OCI-LY3 (cell line): ENCODE measurements around the gene IKZF5.
A peak's percentile ranks its signal among the peaks of the same experiment; 100 is the strongest.

ENCODE experiments used
- H2AFZ ChIP-seq: fragments of 200-600, 300-600 bp; shearing (Covaris generic); 2 replicates; pipeline ENCODE4 v1.6.0; 2014; ENCODE audit warnings: antibody characterized with exemption, low read depth, low read length
- H3K27ac ChIP-seq: fragments of 200-600, 300-600 bp; sonication (generic); 2 replicates; pipeline ENCODE4 v1.5.1; 2014; ENCODE audit warnings: mild to moderate bottlenecking, low read length, moderate library complexity, mixed read lengths
- H3K27me3 ChIP-seq: fragments of 200-600, 300-600 bp; sonication (generic); 2 replicates; pipeline ENCODE4 v1.6.1; 2014; ENCODE audit warnings: low read depth, low read length, mixed read lengths
- H3K36me3 ChIP-seq: fragments of 200-600, 300-600 bp; sonication (generic); replicated peaks from 2 replicates; pipeline ENCODE3; 2014; ENCODE audit warnings: low read depth, low read length, mixed read lengths
- H3K4me1 ChIP-seq: fragments of 300-600, 200-600 bp; sonication (generic); 2 replicates; pipeline ENCODE4 v1.6.1; 2014; ENCODE audit warnings: low read length, mixed read lengths
- H3K4me2 ChIP-seq: fragments of 200-600, 300-600 bp; sonication (generic); 2 replicates; pipeline ENCODE4 v1.6.1; 2014; ENCODE audit warnings: low read length, mixed read lengths
- H3K4me3 ChIP-seq: fragments of 300-600, 200-600 bp; sonication (generic); 2 replicates; pipeline ENCODE4 v1.5.1; 2014; ENCODE audit warnings: antibody characterized with exemption, mild to moderate bottlenecking, low read length, moderate library complexity
- H3K79me2 ChIP-seq: fragments of 300-600, 200-600 bp; shearing (Covaris generic); 2 replicates; pipeline ENCODE4 v1.6.1; 2014; ENCODE audit warnings: mild to moderate bottlenecking, low read length, mixed read lengths
- H3K9ac ChIP-seq: fragments of 300-600, 200-600 bp; shearing (Covaris generic); 2 replicates; pipeline ENCODE4 v1.6.0; 2014; ENCODE audit warnings: mild to moderate bottlenecking, low read length, moderate library complexity
- H3K9me3 ChIP-seq: fragments of 200-600, 300-600 bp; shearing (Covaris generic); 2 replicates; pipeline ENCODE4 v1.6.1; 2014; ENCODE audit warnings: low read length, mixed read lengths; ENCODE audit not compliant: insufficient read depth
- H4K20me1 ChIP-seq: fragments of 200-600, 300-600 bp; sonication (generic); 2 replicates; pipeline ENCODE4 v1.6.1; 2016; ENCODE audit warnings: low read length, mixed read lengths; ENCODE audit not compliant: insufficient read depth
- CTCF ChIP-seq: fragments of 200-600, 300-600 bp; sonication (generic); IDR thresholded peaks from 2 replicates; pipeline ENCODE4 v1.5.1; 2014; ENCODE audit warnings: antibody characterized with exemption, low read length, low read depth
- EZH2phosphoT487 ChIP-seq: fragments of 200-600 bp; shearing (Covaris generic); IDR thresholded peaks from 2 replicates; pipeline ENCODE4 v1.6.1; 2018; ENCODE audit warnings: antibody characterized with exemption, mixed run types, low read depth

The IKZF5 gene

DNA sequence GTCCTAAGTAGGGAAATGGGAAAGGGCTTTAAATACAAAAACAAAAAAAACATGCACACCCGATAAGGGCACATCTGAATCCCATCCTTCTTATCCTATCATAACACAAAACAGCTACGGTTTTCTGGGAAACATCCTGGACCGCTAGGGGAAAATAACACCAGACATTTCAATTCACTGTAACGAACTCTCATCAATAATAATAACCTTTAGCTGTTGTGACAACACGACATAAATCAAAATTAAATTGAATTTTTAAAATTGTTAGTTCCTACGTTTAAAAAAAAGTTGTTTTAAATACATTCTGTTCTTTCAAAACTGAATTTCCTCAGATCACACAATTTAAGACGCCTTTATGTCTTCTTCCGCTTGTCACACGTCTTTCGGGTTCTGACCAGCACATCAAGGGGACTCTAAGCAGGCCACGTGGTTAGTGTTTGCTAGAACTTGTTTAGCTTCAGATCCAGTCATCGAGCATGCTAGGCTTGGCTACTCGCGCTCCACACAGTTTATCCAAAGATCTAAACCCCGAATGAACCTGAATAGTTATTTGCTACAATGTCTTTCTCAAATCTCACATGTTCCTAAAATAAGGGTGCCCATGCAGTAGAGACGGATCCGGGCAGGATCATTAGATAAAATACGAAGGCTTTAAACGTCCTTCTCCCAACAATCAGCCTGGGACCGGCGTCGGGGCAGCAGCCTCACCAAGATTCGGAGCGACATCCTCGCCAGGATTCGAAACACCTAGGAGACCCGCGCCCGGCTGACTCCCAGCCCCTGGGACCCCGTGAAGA, 839 bp downstream of the IKZF5 start:
- peak overlapping the region; percentile 39 for H3K27ac ChIP-seq
- H2AFZ ChIP-seq, result peak overlapping the region; percentile 41; the same call in 1 of the 2 replicates
- no peaks in the 10 kb centered on the region for H3K36me3 ChIP-seq
- H3K4me1 ChIP-seq, result peaks cover 18% of the 10 kb centered on the region
- H3K27me3 ChIP-seq, result no peaks in the 10 kb centered on the region
- peak overlapping the region; percentile 98 for H3K4me3 ChIP-seq
- peak overlapping the region; percentile 72 for H3K9ac ChIP-seq
- peak overlapping the region; percentile 90 for H3K4me2 ChIP-seq
- H3K9me3 ChIP-seq, result no peaks in the 10 kb centered on the region
- peaks cover 62% of the 10 kb centered on the region for H3K79me2 ChIP-seq
- TF ChIP-seq CTCF (no peak), EZH2phosphoT487 (no peak)
- 0 out of 2 replicates have a peak, but pooled peaks cover 7% of the 10 kb centered on the region for H4K20me1 ChIP-seq

DNA sequence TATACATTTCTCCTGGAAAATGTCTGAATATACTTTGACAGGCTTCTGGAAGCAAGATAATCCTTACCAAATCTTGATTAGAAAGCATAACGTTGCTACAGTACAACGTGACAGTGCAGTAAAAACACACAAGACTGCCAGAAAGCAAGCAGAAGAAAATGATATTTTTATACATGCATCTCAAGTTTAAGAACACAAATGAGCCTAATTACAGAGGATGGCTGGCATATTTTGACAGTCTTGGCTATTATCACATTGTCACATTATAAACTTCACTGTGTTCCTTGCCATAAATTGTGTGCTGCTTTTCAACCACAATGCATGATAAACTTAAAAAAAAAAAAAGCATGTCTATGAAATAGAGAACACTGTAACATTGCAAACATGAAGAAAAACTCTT, 4.3 kb downstream of the IKZF5 start:
- no peak overlapping the region for H3K4me2 ChIP-seq
- H3K27me3 ChIP-seq, result no peaks in the 10 kb centered on the region
- peaks cover 9% of the 10 kb centered on the region for H3K4me1 ChIP-seq
- H3K4me3 ChIP-seq, result no peak overlapping the region
- no peak overlapping the region for H3K27ac ChIP-seq
- H3K36me3 ChIP-seq, result no peaks in the 10 kb centered on the region
- 0 out of 2 replicates have a peak, but pooled peaks cover 9% of the 10 kb centered on the region for H4K20me1 ChIP-seq
- H3K79me2 ChIP-seq, result peaks cover 75% of the 10 kb centered on the region
- H3K9ac ChIP-seq, result no peak overlapping the region
- TF ChIP-seq CTCF, result no peak
- no peak for TF ChIP-seq EZH2phosphoT487
- no peak overlapping the region for H2AFZ ChIP-seq
- H3K9me3 ChIP-seq, result no peaks in the 10 kb centered on the region

- Histone ChIP-seq H3K4me1 (no peaks in the 10 kb centered on the region), H3K27ac (no peak overlapping the region), H4K20me1 (0 out of 2 replicates have a peak, but pooled peaks cover 2% of the 10 kb centered on the region), H3K36me3 (no peaks in the 10 kb centered on the region), H2AFZ (no peak overlapping the region), H3K79me2 (peaks cover 56% of the 10 kb centered on the region), H3K9me3 (no peaks in the 10 kb centered on the region), H3K4me2 (no peak overlapping the region), H3K4me3 (no peak overlapping the region), H3K27me3 (no peaks in the 10 kb centered on the region), H3K9ac (no peak overlapping the region)
- no peak for TF ChIP-seq CTCF
- no peak for TF ChIP-seq EZH2phosphoT487
These were observed 7.2 kb downstream of the IKZF5 start for GRCh38 chr10:123001370-123001769.

- Histone ChIP-seq H4K20me1 (0 out of 2 replicates have a peak, but pooled peaks cover 2% of the 10 kb centered on the region), H3K4me3 (no peak overlapping the region), H3K27me3 (no peaks in the 10 kb centered on the region), H3K4me1 (no peaks in the 10 kb centered on the region), H3K4me2 (no peak overlapping the region), H3K9ac (no peak overlapping the region), H3K79me2 (peaks cover 44% of the 10 kb centered on the region), H2AFZ (no peak overlapping the region), H3K27ac (no peak overlapping the region), H3K36me3 (peaks cover 3% of the 10 kb centered on the region), H3K9me3 (no peaks in the 10 kb centered on the region)
- TF ChIP-seq CTCF, result no peak
- TF ChIP-seq EZH2phosphoT487, result no peak
These were observed 8.4 kb downstream of the IKZF5 start for GRCh38 chr10:123000155-123000554.
